Measurements from ENCODE around the gene SHISAL1.

The SHISAL1 gene

DNA sequence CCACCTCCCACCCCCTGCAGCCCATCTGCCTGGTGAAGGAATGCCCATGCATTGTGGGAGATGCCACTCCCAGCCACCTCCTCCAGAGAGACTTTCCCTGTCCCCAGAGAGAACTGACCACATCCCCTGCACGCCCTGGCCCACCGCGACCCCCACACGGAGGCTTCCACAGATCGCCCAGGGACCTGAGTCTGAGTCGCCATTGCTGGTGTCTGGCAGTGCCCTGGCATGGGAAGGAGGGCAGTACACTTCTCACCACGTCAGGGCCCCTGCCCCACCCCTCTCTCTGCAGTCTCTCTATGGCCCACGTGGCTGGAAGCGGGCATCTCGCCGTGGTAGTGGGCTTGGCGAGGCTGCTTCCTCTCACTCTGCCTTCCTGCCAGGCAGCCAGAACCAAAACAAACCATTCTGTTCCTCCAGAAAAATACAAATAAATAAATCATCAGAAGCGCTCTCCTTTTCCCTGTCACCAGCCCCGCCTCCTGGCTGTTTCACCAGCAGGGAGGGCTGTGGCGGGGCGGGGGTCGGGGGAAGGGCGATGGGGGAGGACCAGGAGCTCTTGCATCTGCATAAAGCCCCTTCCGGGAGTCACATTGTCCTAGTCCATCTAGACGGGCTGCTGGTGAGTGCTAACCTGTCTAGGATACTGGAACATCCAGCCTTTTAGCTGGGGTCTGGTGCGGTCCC is 20.9 kb downstream of the SHISAL1 start:
- TF ChIP-seq, protein P1, sequence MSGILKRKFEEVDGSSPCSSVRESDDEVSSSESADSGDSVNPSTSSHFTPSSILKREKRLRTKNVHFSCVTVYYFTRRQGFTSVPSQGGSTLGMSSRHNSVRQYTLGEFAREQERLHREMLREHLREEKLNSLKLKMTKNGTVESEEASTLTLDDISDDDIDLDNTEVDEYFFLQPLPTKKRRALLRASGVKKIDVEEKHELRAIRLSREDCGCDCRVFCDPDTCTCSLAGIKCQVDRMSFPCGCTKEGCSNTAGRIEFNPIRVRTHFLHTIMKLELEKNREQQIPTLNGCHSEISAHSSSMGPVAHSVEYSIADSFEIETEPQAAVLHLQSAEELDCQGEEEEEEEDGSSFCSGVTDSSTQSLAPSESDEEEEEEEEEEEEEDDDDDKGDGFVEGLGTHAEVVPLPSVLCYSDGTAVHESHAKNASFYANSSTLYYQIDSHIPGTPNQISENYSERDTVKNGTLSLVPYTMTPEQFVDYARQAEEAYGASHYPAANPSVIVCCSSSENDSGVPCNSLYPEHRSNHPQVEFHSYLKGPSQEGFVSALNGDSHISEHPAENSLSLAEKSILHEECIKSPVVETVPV (CRISPR knock-in tag; IDR thresholded peaks at IDR 0.05) = no peak
- no peak for TF ChIP-seq ZNF565 (CRISPR knock-in tag; conservative IDR thresholded peaks at IDR 0.05; ENCODE audit: low read depth)
- TF ChIP-seq, protein P2, sequence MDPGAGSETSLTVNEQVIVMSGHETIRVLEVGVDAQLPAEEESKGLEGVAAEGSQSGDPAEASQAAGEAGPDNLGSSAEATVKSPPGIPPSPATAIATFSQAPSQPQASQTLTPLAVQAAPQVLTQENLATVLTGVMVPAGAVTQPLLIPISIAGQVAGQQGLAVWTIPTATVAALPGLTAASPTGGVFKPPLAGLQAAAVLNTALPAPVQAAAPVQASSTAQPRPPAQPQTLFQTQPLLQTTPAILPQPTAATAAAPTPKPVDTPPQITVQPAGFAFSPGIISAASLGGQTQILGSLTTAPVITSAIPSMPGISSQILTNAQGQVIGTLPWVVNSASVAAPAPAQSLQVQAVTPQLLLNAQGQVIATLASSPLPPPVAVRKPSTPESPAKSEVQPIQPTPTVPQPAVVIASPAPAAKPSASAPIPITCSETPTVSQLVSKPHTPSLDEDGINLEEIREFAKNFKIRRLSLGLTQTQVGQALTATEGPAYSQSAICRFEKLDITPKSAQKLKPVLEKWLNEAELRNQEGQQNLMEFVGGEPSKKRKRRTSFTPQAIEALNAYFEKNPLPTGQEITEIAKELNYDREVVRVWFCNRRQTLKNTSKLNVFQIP (CRISPR knock-in tag; IDR thresholded peaks at IDR 0.05; ENCODE audit: borderline replicate concordance, low read depth) = no peak
- no peak for TF ChIP-seq PPARA (CRISPR knock-in tag; IDR thresholded peaks at IDR 0.05; ENCODE audit: borderline replicate concordance)
- TF ChIP-seq, protein P3, sequence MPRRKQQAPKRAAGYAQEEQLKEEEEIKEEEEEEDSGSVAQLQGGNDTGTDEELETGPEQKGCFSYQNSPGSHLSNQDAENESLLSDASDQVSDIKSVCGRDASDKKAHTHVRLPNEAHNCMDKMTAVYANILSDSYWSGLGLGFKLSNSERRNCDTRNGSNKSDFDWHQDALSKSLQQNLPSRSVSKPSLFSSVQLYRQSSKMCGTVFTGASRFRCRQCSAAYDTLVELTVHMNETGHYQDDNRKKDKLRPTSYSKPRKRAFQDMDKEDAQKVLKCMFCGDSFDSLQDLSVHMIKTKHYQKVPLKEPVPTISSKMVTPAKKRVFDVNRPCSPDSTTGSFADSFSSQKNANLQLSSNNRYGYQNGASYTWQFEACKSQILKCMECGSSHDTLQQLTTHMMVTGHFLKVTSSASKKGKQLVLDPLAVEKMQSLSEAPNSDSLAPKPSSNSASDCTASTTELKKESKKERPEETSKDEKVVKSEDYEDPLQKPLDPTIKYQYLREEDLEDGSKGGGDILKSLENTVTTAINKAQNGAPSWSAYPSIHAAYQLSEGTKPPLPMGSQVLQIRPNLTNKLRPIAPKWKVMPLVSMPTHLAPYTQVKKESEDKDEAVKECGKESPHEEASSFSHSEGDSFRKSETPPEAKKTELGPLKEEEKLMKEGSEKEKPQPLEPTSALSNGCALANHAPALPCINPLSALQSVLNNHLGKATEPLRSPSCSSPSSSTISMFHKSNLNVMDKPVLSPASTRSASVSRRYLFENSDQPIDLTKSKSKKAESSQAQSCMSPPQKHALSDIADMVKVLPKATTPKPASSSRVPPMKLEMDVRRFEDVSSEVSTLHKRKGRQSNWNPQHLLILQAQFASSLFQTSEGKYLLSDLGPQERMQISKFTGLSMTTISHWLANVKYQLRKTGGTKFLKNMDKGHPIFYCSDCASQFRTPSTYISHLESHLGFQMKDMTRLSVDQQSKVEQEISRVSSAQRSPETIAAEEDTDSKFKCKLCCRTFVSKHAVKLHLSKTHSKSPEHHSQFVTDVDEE (CRISPR knock-in tag; IDR thresholded peaks at IDR 0.05) = no peak
- TF ChIP-seq SNAI2 (CRISPR knock-in tag; IDR thresholded peaks at IDR 0.05) = no peak
- TF ChIP-seq ZFP30 (CRISPR knock-in tag; IDR thresholded peaks at IDR 0.05) = no peak
- ATAC-seq = no peak; the same call in 2 of the 3 replicates

DNA sequence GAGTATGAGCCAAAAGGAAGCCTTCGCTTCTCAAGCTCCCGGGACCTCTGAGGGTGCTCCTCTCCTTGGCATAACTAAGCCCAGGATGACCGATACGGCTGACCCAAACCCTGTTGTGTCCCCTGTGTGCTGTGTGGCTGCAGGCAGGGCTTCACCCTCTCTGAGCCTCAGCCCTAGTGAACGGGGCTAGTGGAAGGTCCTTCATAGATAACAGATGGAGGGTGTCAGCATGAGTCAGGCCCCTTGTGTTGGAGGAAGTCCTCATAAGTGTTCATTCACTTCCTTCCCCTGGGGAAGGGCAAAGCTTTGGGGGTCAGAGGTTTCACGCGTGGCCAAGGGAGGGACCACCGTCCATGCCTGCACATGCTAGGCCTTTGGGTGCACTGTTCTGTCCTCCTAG is 21.5 kb downstream of the SHISAL1 start:
- TF ChIP-seq ZNF565 (CRISPR knock-in tag; conservative IDR thresholded peaks at IDR 0.05; ENCODE audit: low read depth) (no peak), OSR1 (CRISPR knock-in tag; IDR thresholded peaks at IDR 0.05) (no peak), ZFP3 (CRISPR knock-in tag; IDR thresholded peaks at IDR 0.05) (no peak), ZC3H10 (CRISPR knock-in tag; IDR thresholded peaks at IDR 0.05) (no peak), TOX (CRISPR knock-in tag; IDR thresholded peaks at IDR 0.05; ENCODE audit: borderline replicate concordance) (no peak), ZNF70 (CRISPR knock-in tag; IDR thresholded peaks at IDR 0.05) (no peak), RARB (CRISPR knock-in tag; IDR thresholded peaks at IDR 0.05) (no peak), ZFP30 (CRISPR knock-in tag; IDR thresholded peaks at IDR 0.05) (no peak), TCF4 (CRISPR knock-in tag; IDR thresholded peaks at IDR 0.05; ENCODE audit: borderline replicate concordance) (no peak), ISL1 (CRISPR knock-in tag; IDR thresholded peaks at IDR 0.05) (no peak), PPARA (CRISPR knock-in tag; IDR thresholded peaks at IDR 0.05; ENCODE audit: borderline replicate concordance) (no peak)
- TF ChIP-seq, protein P3 (CRISPR knock-in tag; IDR thresholded peaks at IDR 0.05) = no peak
- TF ChIP-seq, protein P1 (CRISPR knock-in tag; IDR thresholded peaks at IDR 0.05) = no peak
- TF ChIP-seq, protein P2 (CRISPR knock-in tag; IDR thresholded peaks at IDR 0.05; ENCODE audit: borderline replicate concordance, low read depth) = no peak
- no peak for ATAC-seq
